Measurements from ENCODE around the gene POLQ. TPM values are rescaled to one million over a fixed set of nuclear protein-coding genes. Genes with fewer than 3 reads are reported as not detected.

The POLQ gene
- total RNA-seq, 1 experiment from 2014 or later = 14.9 TPM

DNA sequence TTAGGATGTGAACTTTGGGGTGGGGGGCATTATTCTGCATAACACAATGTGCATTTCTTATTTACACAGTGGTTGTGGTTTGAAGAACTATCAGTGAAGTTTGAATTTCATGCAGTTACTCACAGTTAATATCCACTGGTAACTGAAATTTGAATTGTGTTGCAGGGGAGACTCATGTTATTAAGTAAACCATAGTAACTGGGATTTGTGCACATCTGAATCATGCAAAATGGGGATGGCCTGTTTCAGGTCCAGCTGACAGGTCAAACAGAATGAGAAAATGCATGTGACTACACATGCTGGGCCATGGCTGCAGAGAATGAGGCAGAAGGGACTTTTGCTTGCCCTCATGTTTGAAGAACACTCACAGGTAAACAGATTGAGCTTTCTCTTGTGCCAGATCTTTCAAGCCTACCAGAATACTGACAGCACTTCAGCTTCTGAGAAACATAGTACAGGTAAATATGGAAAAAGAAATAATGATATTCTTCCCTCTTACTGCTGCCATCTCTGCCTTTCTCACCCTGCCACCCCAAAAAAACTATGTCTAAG is 115.0 kb downstream of the POLQ start:
- ChIA-PET POLR2A (no interaction called here), CTCF (no interaction called here)
- Mint-ChIP-seq H3K9me3 (0 out of 2 replicates have a peak, but pooled peaks cover 3% of the 10 kb centered on the region), H3K4me1 (no peaks in the 10 kb centered on the region), H3K36me3 (peaks cover 41% of the 10 kb centered on the region), H3K4me3 (no peak overlapping the region), H3K27me3 (ENCODE audit: low read depth) (no peaks in the 10 kb centered on the region), H3K27ac (no peak overlapping the region)
- TF ChIP-seq ZNF138 (CRISPR knock-in tag; conservative IDR thresholded peaks at IDR 0.05) = no peak
- TF ChIP-seq, protein P1, sequence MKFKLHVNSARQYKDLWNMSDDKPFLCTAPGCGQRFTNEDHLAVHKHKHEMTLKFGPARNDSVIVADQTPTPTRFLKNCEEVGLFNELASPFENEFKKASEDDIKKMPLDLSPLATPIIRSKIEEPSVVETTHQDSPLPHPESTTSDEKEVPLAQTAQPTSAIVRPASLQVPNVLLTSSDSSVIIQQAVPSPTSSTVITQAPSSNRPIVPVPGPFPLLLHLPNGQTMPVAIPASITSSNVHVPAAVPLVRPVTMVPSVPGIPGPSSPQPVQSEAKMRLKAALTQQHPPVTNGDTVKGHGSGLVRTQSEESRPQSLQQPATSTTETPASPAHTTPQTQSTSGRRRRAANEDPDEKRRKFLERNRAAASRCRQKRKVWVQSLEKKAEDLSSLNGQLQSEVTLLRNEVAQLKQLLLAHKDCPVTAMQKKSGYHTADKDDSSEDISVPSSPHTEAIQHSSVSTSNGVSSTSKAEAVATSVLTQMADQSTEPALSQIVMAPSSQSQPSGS (CRISPR knock-in tag; IDR thresholded peaks at IDR 0.05; ENCODE audit: borderline replicate concordance, low read depth) = no peak
- no peak for ATAC-seq
- DNase-seq (ENCODE audit: low spot score) = no peak

DNA sequence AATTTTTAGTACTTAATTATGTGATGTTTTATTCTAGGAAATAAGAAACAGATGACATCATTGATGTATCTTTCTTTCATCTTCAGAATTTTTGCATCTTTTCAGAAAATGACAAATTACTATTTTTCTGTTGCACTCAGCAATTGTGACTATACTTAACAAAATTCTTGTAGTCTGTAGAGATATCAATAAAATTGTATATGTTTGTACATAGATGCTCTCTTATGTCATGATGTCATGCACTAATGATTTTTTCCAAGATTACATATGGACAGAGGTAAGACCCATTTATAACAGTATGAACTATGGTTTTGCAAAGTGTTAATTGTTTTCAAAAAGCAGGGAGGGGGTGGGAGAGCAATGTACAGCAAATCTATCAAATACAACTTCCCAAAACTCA is 121.2 kb downstream of the POLQ start:
- no peaks in the 10 kb centered on the region for H3K9me3 Mint-ChIP-seq
- ChIA-PET CTCF (no interaction called here), POLR2A (no interaction called here)
- no peak overlapping the region for H3K4me3 Mint-ChIP-seq
- DNase-seq (ENCODE audit: low spot score) (no peak), ATAC-seq (no peak)
- TF ChIP-seq ETV6 (CRISPR knock-in tag; IDR thresholded peaks at IDR 0.05) (no peak), ATF1 (CRISPR knock-in tag; IDR thresholded peaks at IDR 0.05) (no peak), CBFB (CRISPR knock-in tag; IDR thresholded peaks at IDR 0.05; ENCODE audit: low read depth) (no peak)
- TF ChIP-seq, protein P2, sequence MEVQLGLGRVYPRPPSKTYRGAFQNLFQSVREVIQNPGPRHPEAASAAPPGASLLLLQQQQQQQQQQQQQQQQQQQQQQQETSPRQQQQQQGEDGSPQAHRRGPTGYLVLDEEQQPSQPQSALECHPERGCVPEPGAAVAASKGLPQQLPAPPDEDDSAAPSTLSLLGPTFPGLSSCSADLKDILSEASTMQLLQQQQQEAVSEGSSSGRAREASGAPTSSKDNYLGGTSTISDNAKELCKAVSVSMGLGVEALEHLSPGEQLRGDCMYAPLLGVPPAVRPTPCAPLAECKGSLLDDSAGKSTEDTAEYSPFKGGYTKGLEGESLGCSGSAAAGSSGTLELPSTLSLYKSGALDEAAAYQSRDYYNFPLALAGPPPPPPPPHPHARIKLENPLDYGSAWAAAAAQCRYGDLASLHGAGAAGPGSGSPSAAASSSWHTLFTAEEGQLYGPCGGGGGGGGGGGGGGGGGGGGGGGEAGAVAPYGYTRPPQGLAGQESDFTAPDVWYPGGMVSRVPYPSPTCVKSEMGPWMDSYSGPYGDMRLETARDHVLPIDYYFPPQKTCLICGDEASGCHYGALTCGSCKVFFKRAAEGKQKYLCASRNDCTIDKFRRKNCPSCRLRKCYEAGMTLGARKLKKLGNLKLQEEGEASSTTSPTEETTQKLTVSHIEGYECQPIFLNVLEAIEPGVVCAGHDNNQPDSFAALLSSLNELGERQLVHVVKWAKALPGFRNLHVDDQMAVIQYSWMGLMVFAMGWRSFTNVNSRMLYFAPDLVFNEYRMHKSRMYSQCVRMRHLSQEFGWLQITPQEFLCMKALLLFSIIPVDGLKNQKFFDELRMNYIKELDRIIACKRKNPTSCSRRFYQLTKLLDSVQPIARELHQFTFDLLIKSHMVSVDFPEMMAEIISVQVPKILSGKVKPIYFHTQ (CRISPR knock-in tag; IDR thresholded peaks at IDR 0.05) = no peak
- TF ChIP-seq, protein P3, sequence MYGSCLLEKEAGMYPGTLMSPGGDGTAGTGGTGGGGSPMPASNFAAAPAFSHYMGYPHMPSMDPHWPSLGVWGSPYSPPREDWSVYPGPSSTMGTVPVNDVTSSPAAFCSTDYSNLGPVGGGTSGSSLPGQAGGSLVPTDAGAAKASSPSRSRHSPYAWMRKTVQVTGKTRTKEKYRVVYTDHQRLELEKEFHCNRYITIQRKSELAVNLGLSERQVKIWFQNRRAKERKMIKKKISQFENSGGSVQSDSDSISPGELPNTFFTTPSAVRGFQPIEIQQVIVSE (CRISPR knock-in tag; IDR thresholded peaks at IDR 0.05; ENCODE audit: borderline replicate concordance) = no peak
- no peaks in the 10 kb centered on the region for H3K27me3 Mint-ChIP-seq (ENCODE audit: low read depth)
- H3K36me3 Mint-ChIP-seq = peaks cover 9% of the 10 kb centered on the region
- H3K27ac Mint-ChIP-seq = no peak overlapping the region
- no peaks in the 10 kb centered on the region for H3K4me1 Mint-ChIP-seq

DNA sequence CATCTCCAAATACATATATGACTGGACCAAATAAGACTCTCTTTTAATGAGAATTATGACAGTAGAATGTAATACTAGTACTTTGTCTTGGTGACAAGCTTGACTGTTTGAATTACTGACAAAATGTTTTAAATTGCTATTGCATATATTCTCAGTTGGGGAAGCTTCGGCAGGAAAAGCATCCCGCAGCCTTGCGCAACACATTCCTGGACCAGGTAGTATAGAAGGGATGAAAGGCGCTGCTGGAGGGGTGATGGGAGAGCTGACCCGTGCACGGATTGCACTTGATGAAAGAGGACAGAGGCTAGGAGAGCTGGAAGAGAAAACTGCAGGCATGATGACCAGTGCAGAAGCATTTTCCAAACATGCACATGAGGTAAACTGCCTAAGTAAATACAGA is 127.6 kb downstream of the POLQ start:
- no peak overlapping the region for H3K27ac Mint-ChIP-seq
- no peaks in the 10 kb centered on the region for H3K4me1 Mint-ChIP-seq
- no peak for DNase-seq (ENCODE audit: low spot score)
- CTCF ChIA-PET = no interaction called here
- no peak for TF ChIP-seq ZBTB21 (CRISPR knock-in tag; IDR thresholded peaks at IDR 0.05; ENCODE audit: borderline replicate concordance)
- no peak overlapping the region for H3K4me3 Mint-ChIP-seq
- POLR2A ChIA-PET = no interaction called here
- no peaks in the 10 kb centered on the region for H3K9me3 Mint-ChIP-seq
- no peak for ATAC-seq
- no peaks in the 10 kb centered on the region for H3K27me3 Mint-ChIP-seq (ENCODE audit: low read depth)
- no peaks in the 10 kb centered on the region for H3K36me3 Mint-ChIP-seq

DNA sequence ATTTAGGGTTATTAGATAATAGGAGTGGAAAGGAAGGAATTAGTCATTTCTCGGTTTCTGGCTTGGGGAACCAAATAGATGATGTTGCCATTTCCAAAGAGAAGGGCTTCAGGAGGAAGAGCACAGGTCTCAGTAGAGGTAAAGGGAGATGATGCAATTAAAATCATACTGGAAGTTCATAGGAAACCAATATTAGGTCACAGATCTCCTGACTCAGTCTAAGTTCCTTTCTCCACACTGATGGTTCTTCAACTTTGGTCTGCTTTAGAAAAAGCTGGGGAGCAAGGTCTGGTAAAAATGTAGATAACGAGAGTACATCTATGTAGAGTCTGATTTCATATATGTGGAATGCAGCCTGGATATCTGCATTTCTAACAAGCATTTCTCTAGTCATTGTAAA is 130.9 kb downstream of the POLQ start:
- Mint-ChIP-seq H3K4me3 (no peak overlapping the region), H3K9me3 (no peaks in the 10 kb centered on the region), H3K36me3 (no peaks in the 10 kb centered on the region), H3K4me1 (no peaks in the 10 kb centered on the region), H3K27ac (no peak overlapping the region), H3K27me3 (ENCODE audit: low read depth) (no peaks in the 10 kb centered on the region)
- ChIA-PET CTCF (no interaction called here), POLR2A (no interaction called here)
- no peak for DNase-seq (ENCODE audit: low spot score)
- TF ChIP-seq, protein P4, sequence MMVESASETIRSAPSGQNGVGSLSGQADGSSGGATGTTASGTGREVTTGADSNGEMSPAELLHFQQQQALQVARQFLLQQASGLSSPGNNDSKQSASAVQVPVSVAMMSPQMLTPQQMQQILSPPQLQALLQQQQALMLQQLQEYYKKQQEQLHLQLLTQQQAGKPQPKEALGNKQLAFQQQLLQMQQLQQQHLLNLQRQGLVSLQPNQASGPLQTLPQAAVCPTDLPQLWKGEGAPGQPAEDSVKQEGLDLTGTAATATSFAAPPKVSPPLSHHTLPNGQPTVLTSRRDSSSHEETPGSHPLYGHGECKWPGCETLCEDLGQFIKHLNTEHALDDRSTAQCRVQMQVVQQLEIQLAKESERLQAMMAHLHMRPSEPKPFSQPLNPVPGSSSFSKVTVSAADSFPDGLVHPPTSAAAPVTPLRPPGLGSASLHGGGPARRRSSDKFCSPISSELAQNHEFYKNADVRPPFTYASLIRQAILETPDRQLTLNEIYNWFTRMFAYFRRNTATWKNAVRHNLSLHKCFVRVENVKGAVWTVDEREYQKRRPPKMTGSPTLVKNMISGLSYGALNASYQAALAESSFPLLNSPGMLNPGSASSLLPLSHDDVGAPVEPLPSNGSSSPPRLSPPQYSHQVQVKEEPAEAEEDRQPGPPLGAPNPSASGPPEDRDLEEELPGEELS (CRISPR knock-in tag; IDR thresholded peaks at IDR 0.05) = no peak
- TF ChIP-seq FOXK1 (CRISPR knock-in tag; IDR thresholded peaks at IDR 0.05) = no peak
- no peak for TF ChIP-seq ZNF219 (CRISPR knock-in tag; IDR thresholded peaks at IDR 0.05; ENCODE audit: borderline replicate concordance)
- no peak for TF ChIP-seq ZNF671 (CRISPR knock-in tag; IDR thresholded peaks at IDR 0.05)
- TF ChIP-seq NFYB (CRISPR knock-in tag; conservative IDR thresholded peaks at IDR 0.05; ENCODE audit: low read depth) = no peak
- no peak for TF ChIP-seq SP1 (CRISPR knock-in tag; conservative IDR thresholded peaks at IDR 0.05)
- TF ChIP-seq, protein P3 (CRISPR knock-in tag; IDR thresholded peaks at IDR 0.05; ENCODE audit: borderline replicate concordance) = no peak
- no peak for ATAC-seq
